GM12878 (cell line): ENCODE results near the gene LMX1B. TPM values are rescaled to one million over a fixed set of nuclear protein-coding genes. Genes with fewer than 3 reads are reported as not detected.

ENCODE experiments used
- ATAC-seq: fragments of 200-7000 bp; cut with Tn5 transposase; 3 replicates; pipeline ENCODE4 v1.9.1; 2020; ENCODE audit warnings: mild to moderate bottlenecking, moderate library complexity
- BruUV-seq: library from RNA; stranded (reverse); fragments of 400-500 nt; replicated peaks from 2 replicates; lab custom pipeline; 2021; lab: Mats Ljungman, UMichigan
- CTCF ChIA-PET: fragments of 300-600 bp; sonication (Branson Sonifier 250); formaldehyde crosslinking; extraction: SDS; loops from one replicate; lab custom pipeline; 2021; ENCODE audit warnings: inconsistent platforms; lab: Yijun Ruan, JAX
- POLR2A ChIA-PET: fragments of 350-600 bp; formaldehyde crosslinking; extraction: SDS; loops from one replicate; lab custom pipeline; 2021; ENCODE audit warnings: inconsistent platforms; lab: Charles Lee
- RAD21 ChIA-PET: fragments of 300-600 bp; sonication (Branson Sonifier 250); formaldehyde crosslinking; loops from one replicate; lab custom pipeline; 2023; ENCODE audit warnings: antibody characterized with exemption; ENCODE audit not compliant: unreplicated experiment; lab: Charles Lee
- SMC1A ChIA-PET: fragments of 300-600 bp; sonication (Branson Sonifier 250); formaldehyde crosslinking; loops from one replicate; lab custom pipeline; 2023; ENCODE audit not compliant: unreplicated experiment, uncharacterized antibody; lab: Charles Lee
- DNase-seq: peaks from one replicate; pipeline ENCODE4 v3.0.0-alpha.2; 2011; ENCODE audit warnings: low read depth, low spot score
- FAIRE-seq: peaks from 3 replicates; lab custom pipeline; 2011; peaks lifted over from hg19 to GRCh38; lab: Jason Lieb, UNC
- H2AFZ ChIP-seq: 2 replicates; pipeline ENCODE4 v1.6.0; 2011; ENCODE audit warnings: low read depth, low read length, control low read depth; ENCODE audit not compliant: control insufficient read depth
- H3K27ac ChIP-seq: 2 replicates; pipeline ENCODE4 v1.5.1; 2011; ENCODE audit warnings: control low read depth; ENCODE audit not compliant: control insufficient read depth, insufficient read depth
- H3K27me3 ChIP-seq, 2 experiments: replicated peaks in 1 of 2; 2 replicates each; pipeline versions ENCODE4 v1.6.0 to v1.6.1; 2011; ENCODE audit warnings: low read length in 1 of 2; ENCODE audit not compliant: control insufficient read depth in 2 of 2, insufficient read depth in 2 of 2
- H3K36me3 ChIP-seq, 2 experiments: 2 replicates each; pipeline ENCODE4 v1.5.1; 2011; ENCODE audit warnings: low read length in 1 of 2; ENCODE audit not compliant: control insufficient read depth in 2 of 2, insufficient read depth in 2 of 2
- H3K4me1 ChIP-seq: 2 replicates; pipeline ENCODE4 v1.6.1; 2011; ENCODE audit warnings: mild to moderate bottlenecking, low read length, moderate library complexity, mixed read lengths; ENCODE audit not compliant: control insufficient read depth, insufficient read depth
- H3K4me2 ChIP-seq: 2 replicates; pipeline ENCODE4 v1.6.0; 2011; ENCODE audit warnings: control low read depth; ENCODE audit not compliant: control insufficient read depth, insufficient read depth
- H3K4me3 ChIP-seq: fragments of 200-600 bp; sonication (generic); 2 replicates; pipeline ENCODE4 v1.5.1; 2016
- H3K79me2 ChIP-seq: 2 replicates; pipeline ENCODE4 v1.6.0; 2011; ENCODE audit warnings: low read length; ENCODE audit not compliant: control insufficient read depth, insufficient read depth
- H3K9ac ChIP-seq: 2 replicates; pipeline ENCODE4 v1.8.0; 2011; ENCODE audit warnings: low read length, control low read depth, mixed read lengths; ENCODE audit not compliant: control insufficient read depth, insufficient read depth
- H3K9me3 ChIP-seq: replicated peaks from 3 replicates; pipeline ENCODE4 v1.5.1; 2011; ENCODE audit warnings: mild to moderate bottlenecking, low read length; ENCODE audit not compliant: control insufficient read depth, insufficient read depth
- H4K20me1 ChIP-seq: 2 replicates; pipeline ENCODE4 v1.6.0; 2011; ENCODE audit not compliant: control insufficient read depth, insufficient read depth
- HSF1 ChIP-seq: fragments of 150-350 bp; IDR thresholded peaks from 2 replicates; pipeline ENCODE4 v1.6.1; 2014; ENCODE audit warnings: mild to moderate bottlenecking, low read depth, low read length
- IRF3 ChIP-seq: fragments of 450-650 bp; IDR thresholded peaks from 2 replicates; pipeline ENCODE4 v1.6.1; 2014; ENCODE audit warnings: mild to moderate bottlenecking
- NR2F1 ChIP-seq: fragments of 450-650 bp; conservative IDR thresholded peaks from 2 replicates; pipeline ENCODE4 v1.6.1; 2017; ENCODE audit warnings: mild to moderate bottlenecking
- PAX8 ChIP-seq: fragments of 450-650 bp; IDR thresholded peaks from 2 replicates; pipeline ENCODE4 v1.6.1; 2017; ENCODE audit warnings: mild to moderate bottlenecking, moderate library complexity
- POLR2AphosphoS2 ChIP-seq: IDR thresholded peaks from 2 replicates; pipeline ENCODE4 v1.6.1; 2011; ENCODE audit warnings: low read depth, mild to moderate bottlenecking, low read length, improper control_type of control experiment, moderate library complexity
- RB1 ChIP-seq: fragments of 450-650 bp; formaldehyde crosslinking; IDR thresholded peaks from 2 replicates; pipeline ENCODE4 v1.6.1; 2017; ENCODE audit warnings: mild to moderate bottlenecking, borderline replicate concordance
- SUZ12 ChIP-seq: fragments of 200-600 bp; sonication (generic); IDR thresholded peaks from one replicate; pipeline ENCODE4 v1.6.1; 2018; ENCODE audit warnings: antibody characterized with exemption, mild to moderate bottlenecking; ENCODE audit not compliant: unreplicated experiment
- WGBS: methylation state at CpG from one replicate; pipeline ENCODE4 v1.1.6; 2016; ENCODE audit warnings: low lambda C conversion rate; ENCODE audit not compliant: insufficient replicate concordance, insufficient coverage; ENCODE audit errors: missing lambda C conversion rate; 5-methylcytosine and 5-hydroxymethylcytosine counted together
- in situ Hi-C: fragments of 300-500 bp; cut with MboI; formaldehyde crosslinking; loops from 9 replicates; pipeline ENCODE4 v1.14.3; 2018; ENCODE audit warnings: mixed read lengths
- intact Hi-C: fragments of 100-400 bp; cut with micrococcal nuclease; formaldehyde crosslinking; loops from one replicate; pipeline ENCODE4 v1.14.2; 2022; ENCODE audit not compliant: unreplicated experiment
- polyA plus RNA-seq, 11 experiments: library from polyadenylated mRNA; depleted of rRNA in 4 of 11; unstranded in 6 of 11; stranded (reverse) in 5 of 11; fragments of >200 nt; fragmentation: Nextera tagmentation in 4 of 11; fragmentation: Illumina TruSeq in 1 of 11; extraction: Ambion mirVana in 4 of 11; extraction: Trizol in 1 of 11; gene quantifications; 1 replicate in 1 of 11; 2 replicates in 10 of 11; pipeline versions ENCODE4 v1.2.1 to v1.2.3, GENCODE V29; 2011 to 2016; ENCODE audit warnings: inconsistent platforms in 2 of 11, missing spikeins in 2 of 11, low read depth in 1 of 11
- total RNA-seq, 4 experiments: library from RNA; depleted of rRNA in 3 of 4; stranded (reverse); fragments of >200 nt in 3 of 4; fragmentation: Illumina TruSeq in 1 of 4; extraction: Trizol in 1 of 4; gene quantifications; 2 replicates each; pipeline versions ENCODE4 v1.2.1 to v1.2.3, GENCODE V29; 2013 to 2021
- TF ChIP-seq, protein P1 (sequence below): fragments of 450-650 bp; IDR thresholded peaks from 2 replicates; pipeline ENCODE4 v1.6.1; 2017; ENCODE audit warnings: low read depth, mild to moderate bottlenecking, moderate library complexity

Gene LMX1B
- total and polyA plus RNA-seq, 10 of the 15 experiments (the other 5 are each of a cell fraction or from before 2014, with no cell fraction given), result not detected

- no peaks in the 10 kb centered on the region for H3K79me2 ChIP-seq
- CTCF ChIA-PET, result no interaction called here
- no peaks in the 10 kb centered on the region for H3K9me3 ChIP-seq
- no peak overlapping the region for H2AFZ ChIP-seq
- H3K27ac ChIP-seq, result no peak overlapping the region
- H4K20me1 ChIP-seq, result no peaks in the 10 kb centered on the region
- H3K4me3 ChIP-seq, result no peak overlapping the region
- in situ Hi-C loops, result no loop called here
- no peak for DNase-seq
- WGBS, result 29% methylated on average over 50 of the region's 52 CpGs
- POLR2A ChIA-PET, result no interaction called here
- H3K27me3 ChIP-seq, result peaks cover 27 to 50% of the 10 kb centered on the region in 2 experiments
- H3K9ac ChIP-seq, result no peak overlapping the region
- TF ChIP-seq SUZ12 (peak; percentile 60), POLR2AphosphoS2 (no peak), NR2F1 (no peak)
- TF ChIP-seq, all 136 proteins: peak for 1
- FAIRE-seq (no peak), ATAC-seq (no peak)
- intact Hi-C loops, result no loop called here
- no TSS peak for BruUV-seq
- Histone ChIP-seq H3K4me2 (no peak overlapping the region), H3K36me3 (no peaks in the 10 kb centered on the region), H3K4me1 (no peaks in the 10 kb centered on the region)
- ChIA-PET RAD21 (no interaction called here), SMC1A (no interaction called here)
These were observed 10.1 kb downstream of the LMX1B start for GRCh38 chr9:126623667-126624478.

DNA sequence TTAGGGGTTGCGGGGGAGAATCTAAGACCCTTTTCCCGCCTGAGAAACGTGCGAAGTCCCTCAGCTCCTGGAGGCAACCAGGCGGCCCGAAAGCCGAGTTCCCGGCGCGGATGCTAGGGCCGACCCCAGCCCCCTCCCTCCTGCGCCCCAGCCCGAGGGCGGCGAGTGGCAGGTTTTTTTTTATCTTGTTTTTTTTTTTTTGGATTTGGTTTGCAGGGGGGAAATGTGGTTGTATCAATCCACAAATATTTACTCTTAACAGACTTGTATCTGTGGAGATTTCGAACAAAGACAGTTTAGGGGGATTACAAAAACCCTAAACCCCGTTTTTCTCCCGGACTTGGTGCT lies 10.7 kb downstream of the LMX1B start:
- SMC1A ChIA-PET, result no interaction called here
- Histone ChIP-seq H3K36me3 (no peaks in the 10 kb centered on the region), H3K79me2 (no peaks in the 10 kb centered on the region), H3K27ac (no peak overlapping the region), H2AFZ (no peak overlapping the region), H3K9ac (no peak overlapping the region), H3K4me1 (no peaks in the 10 kb centered on the region), H3K4me3 (no peak overlapping the region), H3K4me2 (no peak overlapping the region), H4K20me1 (no peaks in the 10 kb centered on the region), H3K27me3 (peaks cover 27 to 45% of the 10 kb centered on the region in 2 experiments), H3K9me3 (no peaks in the 10 kb centered on the region)
- intact Hi-C loops, result no loop called here
- POLR2A ChIA-PET, result no interaction called here
- TF ChIP-seq PAX8 (no peak), RB1 (no peak), IRF3 (no peak), HSF1 (no peak), POLR2AphosphoS2 (no peak)
- TF ChIP-seq, protein P1, sequence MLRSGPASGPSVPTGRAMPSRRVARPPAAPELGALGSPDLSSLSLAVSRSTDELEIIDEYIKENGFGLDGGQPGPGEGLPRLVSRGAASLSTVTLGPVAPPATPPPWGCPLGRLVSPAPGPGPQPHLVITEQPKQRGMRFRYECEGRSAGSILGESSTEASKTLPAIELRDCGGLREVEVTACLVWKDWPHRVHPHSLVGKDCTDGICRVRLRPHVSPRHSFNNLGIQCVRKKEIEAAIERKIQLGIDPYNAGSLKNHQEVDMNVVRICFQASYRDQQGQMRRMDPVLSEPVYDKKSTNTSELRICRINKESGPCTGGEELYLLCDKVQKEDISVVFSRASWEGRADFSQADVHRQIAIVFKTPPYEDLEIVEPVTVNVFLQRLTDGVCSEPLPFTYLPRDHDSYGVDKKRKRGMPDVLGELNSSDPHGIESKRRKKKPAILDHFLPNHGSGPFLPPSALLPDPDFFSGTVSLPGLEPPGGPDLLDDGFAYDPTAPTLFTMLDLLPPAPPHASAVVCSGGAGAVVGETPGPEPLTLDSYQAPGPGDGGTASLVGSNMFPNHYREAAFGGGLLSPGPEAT, result no peak
- CTCF ChIA-PET, result no interaction called here
- RAD21 ChIA-PET, result no interaction called here
- 8% methylated on average over 18 of the region's 18 CpGs for WGBS
- ATAC-seq, result no peak
- in situ Hi-C loops, result no loop called here
- DNase-seq, result no peak
- no peak for FAIRE-seq
- BruUV-seq, result no TSS peak
